Astrocyte (in vitro differentiated cells and primary cell): ENCODE measurements around the gene CFAP65.

Experiments used
- CTCF ChIP-seq: IDR thresholded peaks from 2 replicates; pipeline ENCODE4 v1.5.1; 2011; ENCODE audit warnings: low read depth, mild to moderate bottlenecking, inconsistent platforms, low read length, moderate library complexity; ENCODE audit not compliant: insufficient read depth
- EZH2 ChIP-seq: IDR thresholded peaks from 2 replicates; pipeline ENCODE4 v1.6.1; 2012; ENCODE audit warnings: mild to moderate bottlenecking, low read length, inconsistent platforms; ENCODE audit not compliant: insufficient read depth

DNA sequence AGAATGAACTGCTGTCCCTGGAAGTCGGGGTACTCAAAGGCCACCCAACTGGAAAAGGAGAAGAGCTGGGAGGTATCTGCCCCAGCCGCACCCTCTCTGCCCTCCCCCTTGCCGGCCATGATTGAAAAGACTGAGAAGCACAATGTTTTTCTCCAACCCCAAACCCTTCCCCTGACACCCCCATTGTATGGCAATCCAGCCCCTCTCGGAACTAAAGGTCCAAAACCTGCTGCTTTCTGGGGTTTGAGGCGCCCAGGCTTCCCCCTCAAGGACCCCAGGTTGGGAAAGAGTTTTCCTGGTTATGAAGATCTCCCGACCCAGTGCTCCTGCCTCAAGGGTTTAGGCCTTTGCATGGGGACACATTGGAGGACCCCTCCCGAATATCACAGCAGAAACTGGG lies 49.1 kb downstream of the CFAP65 start:
- TF ChIP-seq CTCF (no peak), EZH2 (no peak)
